Measurements from ENCODE around the gene TPCN2.

Gene TPCN2

GRCh38 chr11:69014084-69014851, 34.5 kb upstream of the TPCN2 start:
- H3K4me3 ChIP-seq (ENCODE audit: low read length) = no peak overlapping the region
- H3K27me3 ChIP-seq (ENCODE audit: insufficient read depth, low read length) = peaks cover 36% of the 10 kb centered on the region
- peaks cover 2% of the 10 kb centered on the region for H3K9me3 ChIP-seq (ENCODE audit: low read length)
- peaks cover 33% of the 10 kb centered on the region for H3K4me1 ChIP-seq (ENCODE audit: insufficient read depth, low read length)
- no peaks in the 10 kb centered on the region for H3K36me3 ChIP-seq (ENCODE audit: insufficient read depth, low read length)
- H2AFZ ChIP-seq (ENCODE audit: low read depth, low read length) = no peak overlapping the region

- peaks cover 2% of the 10 kb centered on the region for H3K9me3 ChIP-seq (ENCODE audit: low read length)
- H3K36me3 ChIP-seq (ENCODE audit: insufficient read depth, low read length) = no peaks in the 10 kb centered on the region
- H3K4me1 ChIP-seq (ENCODE audit: insufficient read depth, low read length) = peaks cover 31% of the 10 kb centered on the region
- H3K27me3 ChIP-seq (ENCODE audit: insufficient read depth, low read length) = peaks cover 29% of the 10 kb centered on the region
- H3K4me3 ChIP-seq (ENCODE audit: low read length) = no peak overlapping the region
- H2AFZ ChIP-seq (ENCODE audit: low read depth, low read length) = no peak overlapping the region
Measured at GRCh38 chr11:69014898-69015549, 33.7 kb upstream of the TPCN2 start.

- Histone ChIP-seq H3K4me3 (ENCODE audit: low read length) (no peak overlapping the region), H3K4me1 (ENCODE audit: insufficient read depth, low read length) (peaks cover 20% of the 10 kb centered on the region)
Measured at GRCh38 chr11:69017951-69018350, 30.8 kb upstream of the TPCN2 start.

GRCh38 chr11:69018924-69019323, 29.8 kb upstream of the TPCN2 start:
- H3K27me3 ChIP-seq (ENCODE audit: insufficient read depth, low read length) = peaks cover 3% of the 10 kb centered on the region
- no peak overlapping the region for H3K4me3 ChIP-seq (ENCODE audit: low read length)
- H3K36me3 ChIP-seq (ENCODE audit: insufficient read depth, low read length) = no peaks in the 10 kb centered on the region
- H3K4me1 ChIP-seq (ENCODE audit: insufficient read depth, low read length) = peaks cover 10% of the 10 kb centered on the region
- H3K9me3 ChIP-seq (ENCODE audit: low read length) = peaks cover 2% of the 10 kb centered on the region
- H2AFZ ChIP-seq (ENCODE audit: low read depth, low read length) = no peak overlapping the region

More at GRCh38 chr11:69017951-69018350, 30.8 kb upstream of the TPCN2 start:
- H2AFZ ChIP-seq (ENCODE audit: low read depth, low read length) = no peak overlapping the region
- peaks cover 7% of the 10 kb centered on the region for H3K27me3 ChIP-seq (ENCODE audit: insufficient read depth, low read length)
- no peaks in the 10 kb centered on the region for H3K36me3 ChIP-seq (ENCODE audit: insufficient read depth, low read length)
- H3K9me3 ChIP-seq (ENCODE audit: low read length) = peaks cover 2% of the 10 kb centered on the region

GRCh38 chr11:69022260-69022659, 26.5 kb upstream of the TPCN2 start:
- no peaks in the 10 kb centered on the region for H3K36me3 ChIP-seq (ENCODE audit: insufficient read depth, low read length)
- peaks cover 2% of the 10 kb centered on the region for H3K9me3 ChIP-seq (ENCODE audit: low read length)
- H3K27me3 ChIP-seq (ENCODE audit: insufficient read depth, low read length) = no peaks in the 10 kb centered on the region
- no peak overlapping the region for H2AFZ ChIP-seq (ENCODE audit: low read depth, low read length)
- H3K4me3 ChIP-seq (ENCODE audit: low read length) = no peak overlapping the region
- H3K4me1 ChIP-seq (ENCODE audit: insufficient read depth, low read length) = no peaks in the 10 kb centered on the region

- H2AFZ ChIP-seq (ENCODE audit: low read depth, low read length) = no peak overlapping the region
- no peaks in the 10 kb centered on the region for H3K4me1 ChIP-seq (ENCODE audit: insufficient read depth, low read length)
- no peak overlapping the region for H3K4me3 ChIP-seq (ENCODE audit: low read length)
- no peaks in the 10 kb centered on the region for H3K36me3 ChIP-seq (ENCODE audit: insufficient read depth, low read length)
- peaks cover 2% of the 10 kb centered on the region for H3K9me3 ChIP-seq (ENCODE audit: low read length)
- no peaks in the 10 kb centered on the region for H3K27me3 ChIP-seq (ENCODE audit: insufficient read depth, low read length)
Measured at GRCh38 chr11:69024509-69024908, 24.2 kb upstream of the TPCN2 start.

GRCh38 chr11:69027704-69028372, 20.9 kb upstream of the TPCN2 start:
- no peak overlapping the region for H2AFZ ChIP-seq (ENCODE audit: low read depth, low read length)
- no peaks in the 10 kb centered on the region for H3K36me3 ChIP-seq (ENCODE audit: insufficient read depth, low read length)
- H3K4me1 ChIP-seq (ENCODE audit: insufficient read depth, low read length) = no peaks in the 10 kb centered on the region
- H3K9me3 ChIP-seq (ENCODE audit: low read length) = peaks cover 2% of the 10 kb centered on the region
- peaks cover 5% of the 10 kb centered on the region for H3K27me3 ChIP-seq (ENCODE audit: insufficient read depth, low read length)
- H3K4me3 ChIP-seq (ENCODE audit: low read length) = no peak overlapping the region

GRCh38 chr11:69030301-69030700, 18.4 kb upstream of the TPCN2 start:
- peaks cover 2% of the 10 kb centered on the region for H3K4me1 ChIP-seq (ENCODE audit: insufficient read depth, low read length)
- peaks cover 5% of the 10 kb centered on the region for H3K27me3 ChIP-seq (ENCODE audit: insufficient read depth, low read length)
- no peak overlapping the region for H3K4me3 ChIP-seq (ENCODE audit: low read length)
- no peak overlapping the region for H2AFZ ChIP-seq (ENCODE audit: low read depth, low read length)
- H3K9me3 ChIP-seq (ENCODE audit: low read length) = peaks cover 2% of the 10 kb centered on the region
- H3K36me3 ChIP-seq (ENCODE audit: insufficient read depth, low read length) = no peaks in the 10 kb centered on the region

GRCh38 chr11:69032833-69033232, 15.9 kb upstream of the TPCN2 start:
- no peak overlapping the region for H3K4me3 ChIP-seq (ENCODE audit: low read length)
- no peak overlapping the region for H2AFZ ChIP-seq (ENCODE audit: low read depth, low read length)
- H3K4me1 ChIP-seq (ENCODE audit: insufficient read depth, low read length) = peaks cover 2% of the 10 kb centered on the region
- H3K36me3 ChIP-seq (ENCODE audit: insufficient read depth, low read length) = no peaks in the 10 kb centered on the region
- H3K27me3 ChIP-seq (ENCODE audit: insufficient read depth, low read length) = peaks cover 5% of the 10 kb centered on the region
- H3K9me3 ChIP-seq (ENCODE audit: low read length) = no peaks in the 10 kb centered on the region

GRCh38 chr11:69033431-69033830, 15.3 kb upstream of the TPCN2 start:
- Histone ChIP-seq H2AFZ (ENCODE audit: low read depth, low read length) (no peak overlapping the region), H3K9me3 (ENCODE audit: low read length) (no peaks in the 10 kb centered on the region), H3K4me1 (ENCODE audit: insufficient read depth, low read length) (peaks cover 2% of the 10 kb centered on the region), H3K27me3 (ENCODE audit: insufficient read depth, low read length) (peaks cover 5% of the 10 kb centered on the region), H3K4me3 (ENCODE audit: low read length) (no peak overlapping the region), H3K36me3 (ENCODE audit: insufficient read depth, low read length) (no peaks in the 10 kb centered on the region)

GRCh38 chr11:69034123-69034867, 14.4 kb upstream of the TPCN2 start:
- Histone ChIP-seq H3K4me1 (ENCODE audit: insufficient read depth, low read length) (peaks cover 2% of the 10 kb centered on the region), H3K9me3 (ENCODE audit: low read length) (no peaks in the 10 kb centered on the region), H2AFZ (ENCODE audit: low read depth, low read length) (no peak overlapping the region), H3K27me3 (ENCODE audit: insufficient read depth, low read length) (peaks cover 5% of the 10 kb centered on the region), H3K36me3 (ENCODE audit: insufficient read depth, low read length) (no peaks in the 10 kb centered on the region), H3K4me3 (ENCODE audit: low read length) (no peak overlapping the region)

GRCh38 chr11:69035150-69035945, 13.4 kb upstream of the TPCN2 start:
- Histone ChIP-seq H3K36me3 (ENCODE audit: insufficient read depth, low read length) (no peaks in the 10 kb centered on the region), H3K9me3 (ENCODE audit: low read length) (no peaks in the 10 kb centered on the region), H3K4me3 (ENCODE audit: low read length) (no peak overlapping the region), H3K27me3 (ENCODE audit: insufficient read depth, low read length) (peaks cover 5% of the 10 kb centered on the region), H3K4me1 (ENCODE audit: insufficient read depth, low read length) (peaks cover 5% of the 10 kb centered on the region), H2AFZ (ENCODE audit: low read depth, low read length) (no peak overlapping the region)
